ENCODE measurements around the gene ACOXL. TPM values are rescaled to one million over a fixed set of nuclear protein-coding genes. Genes with fewer than 3 reads are reported as not detected.

ACOXL gene
- total RNA-seq, 4 donors from 2014 or later = 0.64 TPM; not detected in 3

- Histone ChIP-seq H3K36me3 (no peaks in the 10 kb centered on the region), H3K27me3 (no peaks in the 10 kb centered on the region), H3K9me3 (no peaks in the 10 kb centered on the region), H3K27ac (no peak overlapping the region), H3K4me3 (no peak overlapping the region), H3K4me1 (no peaks in the 10 kb centered on the region)
- 56% methylated on average over 2 of the region's 2 CpGs for whole genome bisulfite sequencing
- TF ChIP-seq POLR2AphosphoS5 (IDR thresholded peaks at IDR 0.05) = no peak
- no peak for TF ChIP-seq POLR2A (IDR thresholded peaks at IDR 0.05)
- TF ChIP-seq CTCF (IDR thresholded peaks at IDR 0.05) = no peak
- TF ChIP-seq EP300 (IDR thresholded peaks at IDR 0.05) = no peak
- DNase-seq (ENCODE audit: low spot score in 2 of 2) = no peak
Observed at GRCh38 chr2:110897966-110898365, 165.6 kb downstream of the ACOXL start.

- 66% methylated on average over 2 of the region's 2 CpGs for WGBS
- TF ChIP-seq POLR2A (IDR thresholded peaks at IDR 0.05) (no peak), CTCF (IDR thresholded peaks at IDR 0.05) (no peak), EP300 (IDR thresholded peaks at IDR 0.05) (no peak), POLR2AphosphoS5 (IDR thresholded peaks at IDR 0.05) (no peak)
Observed at GRCh38 chr2:110900191-110900590, 167.8 kb downstream of the ACOXL start.

GRCh38 chr2:110903548-110903947 is 171.2 kb downstream of the ACOXL start:
- no peak overlapping the region for H3K27ac ChIP-seq
- 81% methylated on average over 3 of the region's 3 CpGs for WGBS
- H3K4me1 ChIP-seq = no peaks in the 10 kb centered on the region
- no peak for TF ChIP-seq POLR2A (IDR thresholded peaks at IDR 0.05)
- no peak for TF ChIP-seq EP300 (IDR thresholded peaks at IDR 0.05)
- no peak for TF ChIP-seq CTCF (IDR thresholded peaks at IDR 0.05)
- TF ChIP-seq POLR2AphosphoS5 (IDR thresholded peaks at IDR 0.05) = no peak
- no peak for DNase-seq (ENCODE audit: low spot score in 2 of 2)
- H3K4me3 ChIP-seq = no peak overlapping the region
- H3K9me3 ChIP-seq = no peaks in the 10 kb centered on the region
- H3K36me3 ChIP-seq = no peaks in the 10 kb centered on the region
- H3K27me3 ChIP-seq = no peaks in the 10 kb centered on the region

More at GRCh38 chr2:110900191-110900590, 167.8 kb downstream of the ACOXL start:
- no peak for DNase-seq (ENCODE audit: low spot score in 2 of 2)
- H3K27me3 ChIP-seq = no peaks in the 10 kb centered on the region
- H3K4me1 ChIP-seq = no peaks in the 10 kb centered on the region
- no peak overlapping the region for H3K27ac ChIP-seq
- no peaks in the 10 kb centered on the region for H3K36me3 ChIP-seq
- H3K9me3 ChIP-seq = no peaks in the 10 kb centered on the region
- H3K4me3 ChIP-seq = no peak overlapping the region

- DNase-seq (ENCODE audit: low spot score in 2 of 2) = no peak
Observed at GRCh38 chr2:110904116-110904778, 171.9 kb downstream of the ACOXL start.

GRCh38 chr2:110904779-110905148 is 172.4 kb downstream of the ACOXL start:
- Histone ChIP-seq H3K27me3 (no peaks in the 10 kb centered on the region), H3K9me3 (no peaks in the 10 kb centered on the region), H3K36me3 (no peaks in the 10 kb centered on the region), H3K4me1 (no peaks in the 10 kb centered on the region), H3K4me3 (no peak overlapping the region), H3K27ac (no peak overlapping the region)
- TF ChIP-seq POLR2AphosphoS5 (IDR thresholded peaks at IDR 0.05) (no peak), CTCF (IDR thresholded peaks at IDR 0.05) (no peak), EP300 (IDR thresholded peaks at IDR 0.05) (no peak), POLR2A (IDR thresholded peaks at IDR 0.05) (no peak)
- no peak for DNase-seq (ENCODE audit: low spot score in 2 of 2)
- WGBS = 71% methylated on average over 3 of the region's 3 CpGs

More at GRCh38 chr2:110904116-110904778, 171.9 kb downstream of the ACOXL start:
- TF ChIP-seq CTCF (IDR thresholded peaks at IDR 0.05) (no peak), POLR2AphosphoS5 (IDR thresholded peaks at IDR 0.05) (no peak), POLR2A (IDR thresholded peaks at IDR 0.05) (no peak), EP300 (IDR thresholded peaks at IDR 0.05) (no peak)
- Histone ChIP-seq H3K4me1 (no peaks in the 10 kb centered on the region), H3K9me3 (no peaks in the 10 kb centered on the region), H3K4me3 (no peak overlapping the region), H3K36me3 (no peaks in the 10 kb centered on the region), H3K27me3 (no peaks in the 10 kb centered on the region), H3K27ac (no peak overlapping the region)
- WGBS = 77% methylated on average over 5 of the region's 5 CpGs
